ENCODE measurements around the gene CALM3. TPM values are rescaled to one million over a fixed set of nuclear protein-coding genes. Genes with fewer than 3 reads are reported as not detected.

Gene CALM3
- total and polyA plus RNA-seq, 2 experiments from 2014 or later, result 148 to 215 TPM

Other genes with a start within 250 kb of the CALM3 start
- 16.5 and 17.4 TPM in 2 replicates for gene CCDC8, start 187.8 kb upstream of the CALM3 start, total RNA-seq (2014; rRNA removed; shearing (Covaris generic))
- 5.6 and 6.0 TPM in 2 replicates for gene CCDC8, start 187.8 kb upstream of the CALM3 start, polyA plus RNA-seq (2016; fragmentation: Nextera tagmentation; extraction: Ambion mirVana)
- 2.3 and 2.6 TPM in 2 replicates for gene PNMA8C, start 172.4 kb upstream of the CALM3 start, total RNA-seq (2014; rRNA removed; shearing (Covaris generic))
- gene PNMA8C, start 172.4 kb upstream of the CALM3 start, polyA plus RNA-seq (2016; fragmentation: Nextera tagmentation; extraction: Ambion mirVana), result 0.44 and 0.59 TPM in 2 replicates
- 17.8 and 19.6 TPM in 2 replicates for gene PNMA8A, start 129.8 kb upstream of the CALM3 start, total RNA-seq (2014; rRNA removed; shearing (Covaris generic))
- 21.7 and 28.0 TPM in 2 replicates for gene PNMA8A, start 129.8 kb upstream of the CALM3 start, polyA plus RNA-seq (2016; fragmentation: Nextera tagmentation; extraction: Ambion mirVana)
- 1.6 and 1.7 TPM in 2 replicates for gene PNMA8B, start 105.5 kb upstream of the CALM3 start, total RNA-seq (2014; rRNA removed; shearing (Covaris generic))
- gene PNMA8B, start 105.5 kb upstream of the CALM3 start, polyA plus RNA-seq (2016; fragmentation: Nextera tagmentation; extraction: Ambion mirVana), result 0.44 and 0.80 TPM in 2 replicates
- not detected in 2 replicates for gene PTGIR, start 23.8 kb downstream of the CALM3 start, total RNA-seq (2014; rRNA removed; shearing (Covaris generic))
- not detected in 2 replicates for gene PTGIR, start 23.8 kb downstream of the CALM3 start, polyA plus RNA-seq (2016; fragmentation: Nextera tagmentation; extraction: Ambion mirVana)
- not detected in 2 replicates for gene GNG8, start 34.9 kb downstream of the CALM3 start, total RNA-seq (2014; rRNA removed; shearing (Covaris generic))
- gene GNG8, start 34.9 kb downstream of the CALM3 start, polyA plus RNA-seq (2016; fragmentation: Nextera tagmentation; extraction: Ambion mirVana), result 5.7 and 5.9 TPM in 2 replicates
- gene DACT3, start 59.9 kb downstream of the CALM3 start, total RNA-seq (2014; rRNA removed; shearing (Covaris generic)), result 1.2 and 2.6 TPM in 2 replicates
- gene DACT3, start 59.9 kb downstream of the CALM3 start, polyA plus RNA-seq (2016; fragmentation: Nextera tagmentation; extraction: Ambion mirVana), result 0.75 and 0.78 TPM in 2 replicates
- 66.6 and 68.0 TPM in 2 replicates for gene PRKD2, start 115.8 kb downstream of the CALM3 start, total RNA-seq (2014; rRNA removed; shearing (Covaris generic))
- 53.8 and 53.9 TPM in 2 replicates for gene PRKD2, start 115.8 kb downstream of the CALM3 start, polyA plus RNA-seq (2016; fragmentation: Nextera tagmentation; extraction: Ambion mirVana)
- 25.5 and 31.9 TPM in 2 replicates for gene FKRP, start 144.7 kb downstream of the CALM3 start, total RNA-seq (2014; rRNA removed; shearing (Covaris generic))
- gene FKRP, start 144.7 kb downstream of the CALM3 start, polyA plus RNA-seq (2016; fragmentation: Nextera tagmentation; extraction: Ambion mirVana), result 8.9 and 11.5 TPM in 2 replicates
- gene STRN4, start 145.1 kb downstream of the CALM3 start, total RNA-seq (2014; rRNA removed; shearing (Covaris generic)), result 131 and 140 TPM in 2 replicates
- 58.0 and 62.1 TPM in 2 replicates for gene STRN4, start 145.1 kb downstream of the CALM3 start, polyA plus RNA-seq (2016; fragmentation: Nextera tagmentation; extraction: Ambion mirVana)
- 249 and 272 TPM in 2 replicates for gene SLC1A5, start 187.3 kb downstream of the CALM3 start, total RNA-seq (2014; rRNA removed; shearing (Covaris generic))
- 103 and 109 TPM in 2 replicates for gene SLC1A5, start 187.3 kb downstream of the CALM3 start, polyA plus RNA-seq (2016; fragmentation: Nextera tagmentation; extraction: Ambion mirVana)
- 115 and 140 TPM in 2 replicates for gene AP2S1, start 249.5 kb downstream of the CALM3 start, total RNA-seq (2014; rRNA removed; shearing (Covaris generic))
- 278 and 299 TPM in 2 replicates for gene AP2S1, start 249.5 kb downstream of the CALM3 start, polyA plus RNA-seq (2016; fragmentation: Nextera tagmentation; extraction: Ambion mirVana)

Data from GM23338 (cell line).